Measurements from ENCODE around the gene ALPK1. TPM values are rescaled to one million over a fixed set of nuclear protein-coding genes. Genes with fewer than 3 reads are reported as not detected.

ALPK1 gene
- total RNA-seq, 1 experiment from 2014 or later, result 11.8 TPM

- no peaks in the 10 kb centered on the region for H3K36me3 ChIP-seq (ENCODE audit: insufficient read depth, low read length, poor library complexity, severe bottlenecking)
- no TSS peak for BruUV-seq (replicated peaks)
Observed at GRCh38 chr4:112386071-112386470, 88.9 kb downstream of the ALPK1 start.

GRCh38 chr4:112402098-112402497, 104.9 kb downstream of the ALPK1 start:
- CTCF ChIA-PET, result no interaction called here
- no peak overlapping the region for H3K27ac ChIP-seq (ENCODE audit: low read depth, low read length, poor library complexity, severe bottlenecking)
- no peak for TF ChIP-seq EZH2 (IDR thresholded peaks at IDR 0.05; ENCODE audit: borderline replicate concordance, low read depth, low read length, poor library complexity, severe bottlenecking)
- TF ChIP-seq CTCF (conservative IDR thresholded peaks at IDR 0.05; ENCODE audit: low read depth, low read length), result no peak
- H3K4me3 ChIP-seq (ENCODE audit: low read depth, low read length, poor library complexity, severe bottlenecking), result no peak overlapping the region
- H3K27me3 ChIP-seq (replicated peaks; ENCODE audit: insufficient read depth, low read depth, low read length, poor library complexity), result no peaks in the 10 kb centered on the region
- POLR2A ChIA-PET (ENCODE audit: low non-redundant PET), result no interaction called here
- no peaks in the 10 kb centered on the region for H3K9me3 ChIP-seq (ENCODE audit: low read depth, low read length, poor library complexity, severe bottlenecking)
- H3K36me3 ChIP-seq (ENCODE audit: insufficient read depth, low read length, poor library complexity, severe bottlenecking), result no peaks in the 10 kb centered on the region
- DNase-seq (ENCODE audit: low spot score), result no peak
- H3K4me1 ChIP-seq (ENCODE audit: insufficient read depth, low read length, poor library complexity, severe bottlenecking), result no peaks in the 10 kb centered on the region
- intact Hi-C loops (cut with micrococcal nuclease; ENCODE audit: unreplicated experiment), result no loop called here
- BruUV-seq (replicated peaks), result no TSS peak

More at GRCh38 chr4:112386071-112386470, 88.9 kb downstream of the ALPK1 start:
- no peak overlapping the region for H3K4me3 ChIP-seq (ENCODE audit: low read depth, low read length, poor library complexity, severe bottlenecking)
- intact Hi-C loops (cut with micrococcal nuclease; ENCODE audit: unreplicated experiment), result no loop called here
- DNase-seq (ENCODE audit: low spot score), result no peak
- H3K9me3 ChIP-seq (ENCODE audit: low read depth, low read length, poor library complexity, severe bottlenecking), result no peaks in the 10 kb centered on the region
- POLR2A ChIA-PET (ENCODE audit: low non-redundant PET), result no interaction called here
- CTCF ChIA-PET, result interaction anchor here (0.6 kb wide), 1 partner anchor 13 kb away, joined by 3 read pairs; no protein-coding TSS in a partner anchor
- no peaks in the 10 kb centered on the region for H3K27me3 ChIP-seq (replicated peaks; ENCODE audit: insufficient read depth, low read depth, low read length, poor library complexity)
- H3K4me1 ChIP-seq (ENCODE audit: insufficient read depth, low read length, poor library complexity, severe bottlenecking), result no peaks in the 10 kb centered on the region
- TF ChIP-seq EZH2 (IDR thresholded peaks at IDR 0.05; ENCODE audit: borderline replicate concordance, low read depth, low read length, poor library complexity, severe bottlenecking), result no peak
- no peak for TF ChIP-seq CTCF (conservative IDR thresholded peaks at IDR 0.05; ENCODE audit: low read depth, low read length)
- H3K27ac ChIP-seq (ENCODE audit: low read depth, low read length, poor library complexity, severe bottlenecking), result no peak overlapping the region

DNA sequence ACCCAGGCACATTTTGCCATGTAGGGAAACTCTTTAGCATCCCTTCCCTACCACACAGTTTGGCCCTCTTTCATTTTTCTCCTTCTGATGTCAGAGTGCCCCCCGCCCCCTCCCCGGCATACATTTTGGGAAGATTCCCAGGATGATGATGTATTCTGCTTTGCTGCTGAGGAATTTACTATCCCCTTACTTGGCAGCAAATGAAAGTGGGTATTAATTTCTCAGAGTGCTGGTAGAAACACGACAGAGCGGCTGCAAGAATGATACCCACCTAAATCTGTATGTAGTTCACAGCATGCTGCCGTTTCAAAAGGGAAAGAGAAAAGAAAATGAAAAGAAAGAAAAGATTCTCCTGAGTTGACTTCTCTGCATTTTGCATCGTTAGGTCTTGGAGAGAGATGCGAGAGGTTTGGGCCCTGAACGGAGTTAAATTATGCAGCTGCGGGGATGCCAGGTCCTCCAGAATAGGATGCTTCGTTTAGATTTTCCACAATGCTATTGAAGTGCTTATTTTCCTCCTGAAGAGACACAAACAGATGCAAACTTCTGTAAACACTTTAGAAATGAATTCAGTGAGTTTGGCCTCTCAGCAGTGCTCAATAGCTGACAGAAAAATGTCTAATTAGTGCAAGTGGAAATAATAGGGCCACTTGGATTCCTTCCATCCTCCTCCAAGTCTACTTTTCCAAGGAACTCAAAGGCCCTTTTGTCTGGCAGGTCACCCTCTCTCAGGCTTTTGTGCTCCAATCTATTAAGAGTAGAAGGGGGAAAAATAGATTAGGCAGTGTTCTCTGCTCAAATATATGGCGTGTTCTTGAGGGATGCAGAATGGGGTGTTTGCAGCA, 106.2 kb downstream of the ALPK1 start:
- intact Hi-C loops (cut with micrococcal nuclease; ENCODE audit: unreplicated experiment), result no loop called here
- DNase-seq (ENCODE audit: low spot score), result no peak
- TF ChIP-seq EZH2 (IDR thresholded peaks at IDR 0.05; ENCODE audit: borderline replicate concordance, low read depth, low read length, poor library complexity, severe bottlenecking) (no peak), CTCF (conservative IDR thresholded peaks at IDR 0.05; ENCODE audit: low read depth, low read length) (no peak)
- H3K27me3 ChIP-seq (replicated peaks; ENCODE audit: insufficient read depth, low read depth, low read length, poor library complexity), result no peaks in the 10 kb centered on the region
- H3K4me3 ChIP-seq (ENCODE audit: low read depth, low read length, poor library complexity, severe bottlenecking), result no peak overlapping the region
- no TSS peak for BruUV-seq (replicated peaks)
- no peaks in the 10 kb centered on the region for H3K4me1 ChIP-seq (ENCODE audit: insufficient read depth, low read length, poor library complexity, severe bottlenecking)
- H3K9me3 ChIP-seq (ENCODE audit: low read depth, low read length, poor library complexity, severe bottlenecking), result no peaks in the 10 kb centered on the region
- ChIA-PET CTCF (no interaction called here), POLR2A (ENCODE audit: low non-redundant PET) (no interaction called here)
- H3K36me3 ChIP-seq (ENCODE audit: insufficient read depth, low read length, poor library complexity, severe bottlenecking), result no peaks in the 10 kb centered on the region
- H3K27ac ChIP-seq (ENCODE audit: low read depth, low read length, poor library complexity, severe bottlenecking), result no peak overlapping the region

Data from A673 (cell line).